ENCODE data around the gene RBMS3. TPM values are rescaled to one million over a fixed set of nuclear protein-coding genes. Genes with fewer than 3 reads are reported as not detected.

Gene RBMS3
- total RNA-seq, 1 experiment from 2014 or later: 5.9 TPM

DNA sequence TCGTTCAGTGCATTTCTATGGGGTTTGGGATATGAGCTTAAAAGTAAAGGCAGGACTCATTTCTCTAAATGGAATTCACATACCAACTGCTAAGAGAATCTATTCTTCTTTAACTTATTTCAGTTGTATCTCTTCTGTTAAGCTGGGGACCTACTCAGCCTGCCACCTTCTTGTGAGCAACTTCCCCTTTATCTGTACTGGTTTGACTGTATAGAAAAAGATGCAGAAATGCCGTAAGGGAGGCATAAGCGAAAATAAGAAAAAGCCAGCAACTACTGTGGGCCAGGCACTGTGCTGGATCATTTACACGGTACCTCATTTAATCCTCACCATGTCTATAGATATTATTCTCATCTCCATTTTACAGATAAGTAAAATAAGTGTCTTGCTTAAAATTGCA, 38.4 kb downstream of the RBMS3 start:
- BruUV-seq (replicated peaks): no TSS peak
- CTCF ChIA-PET: no interaction called here
- TF ChIP-seq EZH2 (IDR thresholded peaks at IDR 0.05; ENCODE audit: borderline replicate concordance, low read depth, low read length, poor library complexity, severe bottlenecking): no peak
- TF ChIP-seq, protein P1, sequence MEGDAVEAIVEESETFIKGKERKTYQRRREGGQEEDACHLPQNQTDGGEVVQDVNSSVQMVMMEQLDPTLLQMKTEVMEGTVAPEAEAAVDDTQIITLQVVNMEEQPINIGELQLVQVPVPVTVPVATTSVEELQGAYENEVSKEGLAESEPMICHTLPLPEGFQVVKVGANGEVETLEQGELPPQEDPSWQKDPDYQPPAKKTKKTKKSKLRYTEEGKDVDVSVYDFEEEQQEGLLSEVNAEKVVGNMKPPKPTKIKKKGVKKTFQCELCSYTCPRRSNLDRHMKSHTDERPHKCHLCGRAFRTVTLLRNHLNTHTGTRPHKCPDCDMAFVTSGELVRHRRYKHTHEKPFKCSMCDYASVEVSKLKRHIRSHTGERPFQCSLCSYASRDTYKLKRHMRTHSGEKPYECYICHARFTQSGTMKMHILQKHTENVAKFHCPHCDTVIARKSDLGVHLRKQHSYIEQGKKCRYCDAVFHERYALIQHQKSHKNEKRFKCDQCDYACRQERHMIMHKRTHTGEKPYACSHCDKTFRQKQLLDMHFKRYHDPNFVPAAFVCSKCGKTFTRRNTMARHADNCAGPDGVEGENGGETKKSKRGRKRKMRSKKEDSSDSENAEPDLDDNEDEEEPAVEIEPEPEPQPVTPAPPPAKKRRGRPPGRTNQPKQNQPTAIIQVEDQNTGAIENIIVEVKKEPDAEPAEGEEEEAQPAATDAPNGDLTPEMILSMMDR (conservative IDR thresholded peaks at IDR 0.05; ENCODE audit: low read depth, low read length): no peak
- DNase-seq (ENCODE audit: low spot score): no peak
- Histone ChIP-seq H3K4me1 (ENCODE audit: insufficient read depth, low read length, poor library complexity, severe bottlenecking) (peaks cover 19% of the 10 kb centered on the region), H3K4me3 (ENCODE audit: low read depth, low read length, poor library complexity, severe bottlenecking) (no peak overlapping the region), H3K9me3 (ENCODE audit: low read depth, low read length, poor library complexity, severe bottlenecking) (no peaks in the 10 kb centered on the region), H3K36me3 (ENCODE audit: insufficient read depth, low read length, poor library complexity, severe bottlenecking) (no peaks in the 10 kb centered on the region), H3K27ac (ENCODE audit: low read depth, low read length, poor library complexity, severe bottlenecking) (no peak overlapping the region), H3K27me3 (replicated peaks; ENCODE audit: insufficient read depth, low read depth, low read length, poor library complexity) (no peaks in the 10 kb centered on the region)
- POLR2A ChIA-PET (ENCODE audit: low non-redundant PET): interaction anchor here (0.6 kb wide), 1 partner anchor 125 kb away, joined by 3 read pairs; no protein-coding TSS in a partner anchor
- intact Hi-C loops (cut with micrococcal nuclease; ENCODE audit: unreplicated experiment): no loop called here

DNA sequence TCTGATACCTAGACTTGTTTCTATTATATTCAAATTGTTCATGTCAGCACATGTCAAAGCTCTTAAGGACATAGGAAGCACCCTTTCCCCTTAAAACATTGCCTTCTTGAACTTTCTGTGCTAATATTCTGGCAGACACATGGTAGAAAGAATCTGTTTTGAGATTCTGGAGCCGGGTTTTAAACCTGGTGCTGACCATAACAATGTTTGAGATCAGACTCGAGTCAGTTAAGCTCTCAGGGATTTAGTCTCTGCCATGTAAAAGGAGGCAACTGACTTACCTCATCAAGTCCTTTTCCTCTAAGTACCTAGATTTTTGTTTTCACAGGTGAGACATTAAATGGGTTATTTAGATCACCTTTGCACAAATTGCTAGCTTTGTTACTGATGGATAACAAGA, 38.9 kb downstream of the RBMS3 start:
- no peaks in the 10 kb centered on the region for H3K9me3 ChIP-seq (ENCODE audit: low read depth, low read length, poor library complexity, severe bottlenecking)
- no peaks in the 10 kb centered on the region for H3K27me3 ChIP-seq (replicated peaks; ENCODE audit: insufficient read depth, low read depth, low read length, poor library complexity)
- intact Hi-C loops (cut with micrococcal nuclease; ENCODE audit: unreplicated experiment): no loop called here
- ChIA-PET POLR2A (ENCODE audit: low non-redundant PET) (interaction anchor here (0.6 kb wide), 1 partner anchor 125 kb away, joined by 3 read pairs; no protein-coding TSS in a partner anchor), CTCF (no interaction called here)
- H3K4me1 ChIP-seq (ENCODE audit: insufficient read depth, low read length, poor library complexity, severe bottlenecking): peaks cover 23% of the 10 kb centered on the region
- no TSS peak for BruUV-seq (replicated peaks)
- no peak overlapping the region for H3K4me3 ChIP-seq (ENCODE audit: low read depth, low read length, poor library complexity, severe bottlenecking)
- H3K36me3 ChIP-seq (ENCODE audit: insufficient read depth, low read length, poor library complexity, severe bottlenecking): no peaks in the 10 kb centered on the region
- DNase-seq (ENCODE audit: low spot score): no peak
- no peak overlapping the region for H3K27ac ChIP-seq (ENCODE audit: low read depth, low read length, poor library complexity, severe bottlenecking)
- no peak for TF ChIP-seq EZH2 (IDR thresholded peaks at IDR 0.05; ENCODE audit: borderline replicate concordance, low read depth, low read length, poor library complexity, severe bottlenecking)
- TF ChIP-seq, protein P1 (conservative IDR thresholded peaks at IDR 0.05; ENCODE audit: low read depth, low read length): no peak

DNA sequence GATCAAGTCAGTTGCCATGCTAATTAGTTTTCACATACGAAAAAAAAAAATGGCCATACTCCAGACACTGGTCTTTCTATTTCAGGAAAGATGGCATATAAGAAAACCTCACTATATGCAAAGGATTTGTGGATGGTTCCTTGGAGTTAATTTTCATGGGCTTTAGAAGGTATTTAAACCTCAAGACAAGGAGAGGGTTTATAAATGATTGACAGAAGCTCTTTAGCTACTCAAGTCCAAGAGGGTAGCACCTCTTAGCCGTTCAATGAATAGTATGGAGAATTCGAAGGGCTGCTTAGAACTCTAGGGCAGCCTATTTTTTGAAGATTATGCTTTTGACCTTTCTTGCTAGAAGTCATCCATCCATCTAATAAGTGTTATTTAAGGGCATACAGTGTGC, 41.7 kb downstream of the RBMS3 start:
- Histone ChIP-seq H3K4me3 (ENCODE audit: low read depth, low read length, poor library complexity, severe bottlenecking) (no peak overlapping the region), H3K27ac (ENCODE audit: low read depth, low read length, poor library complexity, severe bottlenecking) (no peak overlapping the region), H3K4me1 (ENCODE audit: insufficient read depth, low read length, poor library complexity, severe bottlenecking) (peaks cover 19% of the 10 kb centered on the region), H3K27me3 (replicated peaks; ENCODE audit: insufficient read depth, low read depth, low read length, poor library complexity) (no peaks in the 10 kb centered on the region), H3K36me3 (ENCODE audit: insufficient read depth, low read length, poor library complexity, severe bottlenecking) (no peaks in the 10 kb centered on the region), H3K9me3 (ENCODE audit: low read depth, low read length, poor library complexity, severe bottlenecking) (no peaks in the 10 kb centered on the region)
- intact Hi-C loops (cut with micrococcal nuclease; ENCODE audit: unreplicated experiment): no loop called here
- DNase-seq (ENCODE audit: low spot score): no peak
- ChIA-PET CTCF (no interaction called here), POLR2A (ENCODE audit: low non-redundant PET) (no interaction called here)
- no peak for TF ChIP-seq EZH2 (IDR thresholded peaks at IDR 0.05; ENCODE audit: borderline replicate concordance, low read depth, low read length, poor library complexity, severe bottlenecking)
- TF ChIP-seq, protein P1 (conservative IDR thresholded peaks at IDR 0.05; ENCODE audit: low read depth, low read length): no peak
- BruUV-seq (replicated peaks): no TSS peak

Data from A673 (cell line).